ENCODE measurements around the gene SLC6A2.

The SLC6A2 gene

GRCh38 chr16:55671206-55671973 is 15.6 kb downstream of the SLC6A2 start:
- DNase-seq (ENCODE audit: low read depth in 2 of 2) = no peak

- no peak for DNase-seq (ENCODE audit: low read depth in 2 of 2)
These were observed 16.1 kb downstream of the SLC6A2 start for GRCh38 chr16:55671974-55672280.

- DNase-seq (ENCODE audit: low read depth in 2 of 2) = no peak
These were observed 16.7 kb downstream of the SLC6A2 start for GRCh38 chr16:55672471-55672870.

- no peak for DNase-seq (ENCODE audit: low read depth in 2 of 2)
These were observed 22.5 kb downstream of the SLC6A2 start for GRCh38 chr16:55678161-55678821.

- no peak for DNase-seq (ENCODE audit: low read depth in 2 of 2)
These were observed 26.3 kb downstream of the SLC6A2 start for GRCh38 chr16:55682086-55682485.

DNA sequence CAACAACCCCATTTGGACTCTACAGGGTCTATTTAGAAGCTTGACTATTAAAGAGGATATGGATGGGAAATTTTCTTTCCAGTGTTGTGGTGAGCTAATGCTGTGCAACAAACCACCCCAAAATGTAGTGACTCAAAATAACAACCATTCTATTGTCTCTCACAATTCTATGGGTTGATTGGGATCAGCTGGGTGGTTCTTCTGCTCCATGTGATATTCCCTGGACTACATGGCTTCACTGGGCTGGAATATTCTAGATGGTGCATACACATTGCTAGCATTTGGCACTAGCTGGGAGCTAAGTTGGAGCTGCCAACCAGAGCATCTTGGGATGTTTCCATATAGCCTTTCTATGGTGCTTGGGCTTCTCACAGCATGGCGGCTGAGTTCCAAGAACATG is 30.2 kb downstream of the SLC6A2 start:
- no peak for DNase-seq (ENCODE audit: low read depth in 2 of 2)

GRCh38 chr16:55686671-55687070 is 30.9 kb downstream of the SLC6A2 start:
- no peak for DNase-seq (ENCODE audit: low read depth in 2 of 2)

DNA sequence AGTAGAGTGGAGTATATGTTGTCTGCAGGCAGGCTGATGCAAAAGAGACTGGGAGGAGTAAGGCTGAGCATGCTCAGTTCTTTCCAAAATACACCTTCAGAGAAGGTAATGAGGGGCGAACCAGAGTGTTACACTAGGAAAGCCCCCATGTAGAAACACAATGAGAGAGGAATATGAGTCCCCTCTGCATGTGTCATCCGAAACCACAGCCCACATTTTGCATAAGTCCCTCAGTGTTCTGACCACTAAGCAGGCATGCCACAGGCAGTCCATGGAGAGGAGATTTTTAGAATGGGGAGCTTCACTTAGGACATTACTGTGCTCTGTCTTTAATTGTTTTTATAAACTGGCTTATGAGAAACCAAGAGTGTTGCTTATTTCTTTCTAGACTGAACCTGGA is 32.0 kb downstream of the SLC6A2 start:
- DNase-seq (ENCODE audit: low read depth in 2 of 2) = no peak

DNA sequence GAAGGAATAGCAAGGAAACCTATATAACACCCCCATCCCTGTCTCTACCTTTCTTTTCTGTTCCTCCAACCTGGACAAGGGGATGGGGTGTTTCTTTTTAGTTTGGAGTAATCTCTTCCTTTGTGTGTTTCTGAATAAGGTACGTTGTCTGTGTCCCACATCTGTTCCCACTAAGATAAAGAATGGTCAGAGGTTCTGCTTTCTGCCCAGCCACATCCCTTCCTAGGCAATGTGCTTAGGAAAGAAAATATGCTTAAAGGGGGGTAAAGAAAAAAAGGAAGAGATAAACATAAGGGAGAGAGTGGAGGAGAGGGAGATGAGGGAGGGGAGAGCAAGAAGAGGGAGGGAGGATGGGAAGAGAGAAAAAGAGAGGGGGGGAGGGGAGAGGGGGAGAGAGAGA is 35.1 kb downstream of the SLC6A2 start:
- no peak for DNase-seq (ENCODE audit: low read depth in 2 of 2)

DNA sequence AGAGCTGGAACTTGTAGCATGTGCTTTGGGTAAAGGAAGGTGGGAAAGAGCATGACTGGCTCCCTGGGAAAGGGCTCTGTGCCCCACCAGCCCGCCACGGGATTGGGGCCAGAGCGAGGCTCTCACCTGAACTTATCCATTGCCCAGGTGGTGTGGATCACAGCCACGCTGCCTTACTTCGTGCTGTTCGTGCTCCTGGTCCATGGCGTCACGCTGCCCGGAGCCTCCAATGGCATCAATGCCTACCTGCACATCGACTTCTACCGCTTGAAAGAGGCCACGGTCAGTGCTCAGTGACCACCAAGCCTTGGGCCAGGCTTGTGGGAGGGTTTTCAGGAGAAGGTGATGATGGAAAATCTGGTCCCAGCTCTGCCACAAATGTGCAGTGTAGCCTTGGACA is 36.0 kb downstream of the SLC6A2 start:
- DNase-seq (ENCODE audit: low read depth in 2 of 2) = no peak

DNA sequence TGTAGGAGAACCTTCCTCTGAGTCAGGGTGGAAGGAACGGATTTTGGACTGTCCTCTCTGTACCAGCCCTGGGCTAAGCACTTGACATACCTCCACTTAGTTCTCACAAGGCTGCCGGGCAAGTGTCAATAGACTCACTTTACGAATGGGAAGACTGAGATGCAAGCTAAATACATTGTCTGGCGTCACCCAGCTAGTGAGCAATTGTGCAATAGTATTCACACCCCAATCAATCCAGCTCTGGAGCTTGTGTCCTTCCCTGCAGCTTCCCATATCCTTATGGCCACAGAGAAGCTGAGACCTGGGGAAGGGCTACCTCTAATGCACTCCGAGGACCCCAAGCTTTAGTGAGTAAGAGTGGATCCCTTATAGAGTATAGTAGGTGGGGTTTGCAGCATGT is 39.8 kb downstream of the SLC6A2 start:
- DNase-seq (ENCODE audit: low read depth in 2 of 2) = no peak

DNA sequence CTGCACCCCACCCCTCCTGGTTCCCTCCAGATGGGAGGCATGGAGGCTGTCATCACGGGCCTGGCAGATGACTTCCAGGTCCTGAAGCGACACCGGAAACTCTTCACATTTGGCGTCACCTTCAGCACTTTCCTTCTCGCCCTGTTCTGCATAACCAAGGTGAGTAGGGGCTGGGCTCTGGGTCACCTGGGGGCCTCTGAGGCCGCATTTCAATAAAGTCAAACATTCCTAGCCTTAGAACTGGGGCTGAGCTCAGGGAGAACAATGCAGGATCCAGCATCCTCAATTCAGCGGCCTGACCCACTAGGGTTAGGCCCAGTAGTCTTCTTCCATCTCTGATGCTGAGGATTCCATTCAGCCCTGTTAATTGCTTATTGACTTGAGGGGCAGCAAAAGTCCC is 42.1 kb downstream of the SLC6A2 start:
- DNase-seq (ENCODE audit: low read depth in 2 of 2) = no peak

DNA sequence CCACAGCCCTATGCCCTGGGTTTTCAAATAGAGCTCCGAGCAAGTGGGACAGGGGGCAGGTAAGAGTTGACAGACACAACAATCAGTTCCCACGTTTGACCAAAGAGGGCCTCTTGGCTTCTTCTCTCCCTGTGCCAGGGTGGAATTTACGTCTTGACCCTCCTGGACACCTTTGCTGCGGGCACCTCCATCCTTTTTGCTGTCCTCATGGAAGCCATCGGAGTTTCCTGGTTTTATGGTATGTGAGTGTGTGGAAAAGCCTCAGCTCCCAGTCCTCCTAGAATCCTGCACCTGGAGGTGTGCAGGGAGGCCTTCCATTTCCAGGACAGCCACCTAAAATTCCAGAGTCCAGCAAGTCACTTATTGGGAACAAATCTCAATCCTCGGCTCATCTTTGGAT is 42.5 kb downstream of the SLC6A2 start:
- no peak for DNase-seq (ENCODE audit: low read depth in 2 of 2)

DNA sequence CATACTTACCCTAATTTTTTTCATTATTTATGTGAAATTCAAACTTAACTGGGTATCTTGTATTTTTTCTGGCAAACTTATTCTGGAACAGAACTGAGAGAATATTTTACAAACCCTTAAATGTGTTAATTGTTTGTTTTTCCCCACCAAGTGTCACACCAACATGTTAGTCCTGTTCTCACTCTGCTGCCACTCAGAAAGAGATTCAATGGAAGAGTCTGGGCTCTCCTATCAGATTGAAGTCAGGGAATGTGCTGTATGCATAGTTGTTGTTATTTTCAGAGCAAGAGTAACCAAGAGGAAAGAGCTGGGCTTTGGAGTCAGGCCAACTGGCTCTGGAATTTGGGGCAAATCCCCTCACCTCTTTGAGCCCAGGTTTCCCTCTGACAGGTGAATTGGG is 43.2 kb downstream of the SLC6A2 start:
- no peak for DNase-seq (ENCODE audit: low read depth in 2 of 2)

DNA sequence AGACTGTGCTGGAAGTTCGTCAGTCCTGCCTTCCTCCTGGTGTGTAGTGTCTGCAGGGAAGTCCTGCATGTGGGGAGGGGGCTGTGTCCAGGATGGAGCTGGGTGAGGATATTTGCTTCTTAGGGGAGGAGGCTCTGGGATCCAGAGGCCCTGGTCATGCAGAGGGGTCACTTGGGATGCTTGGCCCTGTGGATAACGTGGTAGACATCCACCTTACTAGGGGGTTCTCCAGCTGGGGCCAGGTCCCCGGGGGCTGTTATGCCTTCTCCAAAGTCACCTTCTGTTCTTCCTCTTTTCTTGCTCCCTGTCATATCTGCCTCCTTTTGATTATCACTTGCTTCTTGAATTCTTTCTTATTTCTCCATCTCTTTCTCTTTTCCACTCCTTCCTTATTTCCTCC is 43.8 kb downstream of the SLC6A2 start:
- DNase-seq (ENCODE audit: low read depth in 2 of 2) = no peak

DNA sequence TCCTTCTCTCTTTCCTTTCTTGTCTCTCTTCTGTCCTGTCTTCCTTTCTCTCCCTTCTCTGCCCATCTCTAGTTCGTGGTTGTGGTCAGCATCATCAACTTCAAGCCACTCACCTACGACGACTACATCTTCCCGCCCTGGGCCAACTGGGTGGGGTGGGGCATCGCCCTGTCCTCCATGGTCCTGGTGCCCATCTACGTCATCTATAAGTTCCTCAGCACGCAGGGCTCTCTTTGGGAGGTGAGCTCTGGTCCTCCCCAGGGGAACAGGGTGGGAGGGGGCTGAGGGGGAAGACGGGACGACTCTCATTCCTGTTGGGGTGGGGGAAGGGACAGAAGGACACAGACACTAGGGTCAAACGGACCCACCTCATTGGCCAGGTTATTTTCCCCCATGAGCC is 44.3 kb downstream of the SLC6A2 start:
- DNase-seq (ENCODE audit: low read depth in 2 of 2) = no peak

- no peak for DNase-seq (ENCODE audit: low read depth in 2 of 2)
These were observed 45.2 kb downstream of the SLC6A2 start for GRCh38 chr16:55700961-55701360.

GRCh38 chr16:55701442-55702319 is 45.9 kb downstream of the SLC6A2 start:
- DNase-seq (ENCODE audit: low read depth in 2 of 2) = peak; percentile 33 to 36

DNA sequence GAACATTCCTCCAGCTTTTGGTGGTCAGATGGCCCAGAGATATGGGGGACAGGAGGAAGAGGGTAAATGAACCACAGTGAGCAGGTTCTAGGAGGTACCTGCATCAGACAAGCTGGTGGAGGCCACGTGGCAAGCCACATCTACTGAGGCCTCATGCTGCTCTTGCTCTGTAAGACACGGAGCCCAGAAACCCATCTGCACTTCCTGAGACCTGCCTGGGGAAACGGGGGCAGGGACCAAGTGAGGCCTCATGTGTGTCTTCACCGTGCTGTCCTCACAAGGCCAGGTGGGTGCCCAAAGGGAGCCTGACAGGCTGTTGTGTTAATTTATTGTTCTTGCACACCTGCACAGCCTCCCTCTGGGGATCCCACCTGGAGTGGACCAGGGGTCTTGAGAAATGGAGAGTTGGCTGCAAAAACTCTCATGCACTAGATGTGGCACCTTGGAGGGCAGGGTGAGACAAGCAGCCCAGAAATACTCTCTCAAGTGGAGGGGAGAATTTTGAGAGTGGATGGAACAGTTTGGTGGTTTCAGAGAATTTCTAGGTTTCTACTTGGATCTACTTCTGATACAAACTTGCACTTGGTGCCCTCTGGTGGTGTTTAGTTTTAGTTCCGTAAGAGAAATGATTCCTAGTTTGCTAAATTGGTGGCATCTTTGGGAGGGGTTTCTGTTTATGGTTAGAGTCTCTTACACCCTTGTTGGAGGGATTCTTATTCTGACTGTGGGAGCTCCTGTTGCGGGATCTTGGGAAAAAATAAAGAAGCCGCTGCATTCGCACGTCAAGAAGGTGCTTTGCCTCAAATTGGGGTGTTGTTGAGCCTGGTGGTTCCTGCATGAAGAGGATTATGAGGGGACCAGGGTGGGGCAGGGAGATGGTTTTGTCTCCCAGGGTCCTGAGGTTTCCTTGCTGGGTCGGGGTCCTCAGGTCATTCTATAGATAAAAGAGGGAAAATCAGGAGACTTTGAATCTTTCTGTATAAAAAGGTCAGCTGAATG is 47.5 kb downstream of the SLC6A2 start:
- DNase-seq (ENCODE audit: low read depth in 2 of 2) = no peak

DNA sequence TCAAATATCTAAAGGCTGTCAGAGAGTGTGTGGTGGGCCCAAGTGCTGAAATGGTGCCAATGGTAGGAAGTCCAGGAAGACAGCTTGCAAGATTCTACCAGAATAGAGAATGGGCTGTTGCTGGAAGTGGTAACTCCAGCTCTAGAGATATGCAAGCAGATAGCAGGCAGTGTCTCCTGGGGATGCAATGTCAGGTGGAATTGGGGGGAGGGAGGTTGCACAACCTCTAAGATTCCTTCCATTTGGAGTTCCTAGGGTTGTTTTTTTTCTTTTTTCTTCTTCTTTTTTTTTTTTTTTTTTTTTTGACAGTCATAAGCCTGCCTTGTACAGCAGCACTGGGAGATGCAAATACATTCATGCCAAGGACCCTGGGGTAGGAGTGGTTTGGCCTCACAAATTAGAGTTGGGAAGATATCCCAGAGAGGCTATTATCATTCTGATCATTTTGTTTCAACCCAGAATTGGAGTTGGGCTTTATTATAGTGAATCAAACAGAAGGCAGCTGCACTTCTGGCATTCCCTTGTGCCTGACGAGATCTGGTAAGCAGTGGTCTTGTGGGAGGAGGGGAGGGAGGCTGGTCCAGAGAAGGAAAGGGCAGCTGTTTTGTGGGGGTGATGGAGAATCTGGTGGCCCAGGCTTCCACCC is 51.1 kb downstream of the SLC6A2 start:
- DNase-seq (ENCODE audit: low read depth in 2 of 2) = no peak

- DNase-seq (ENCODE audit: low read depth in 2 of 2) = no peak
These were observed 54.0 kb downstream of the SLC6A2 start for GRCh38 chr16:55709801-55710200.
